Hepatocyte (in vitro differentiated cells): ENCODE measurements around the gene SLAMF9. TPM values are rescaled to one million over a fixed set of nuclear protein-coding genes. Genes with fewer than 3 reads are reported as not detected.
"Not testable (repeated sequence)": the region's sequence is repeated elsewhere in the genome, so short reads cannot be mapped to it uniquely, and the experiment has no call there.

ENCODE experiments used
- DNase-seq: peaks from one replicate; pipeline ENCODE4 v3.0.0-alpha.2; 2016; ENCODE audit warnings: low spot score
- H2AFZ ChIP-seq: fragments of 200-600 bp; sonication (generic); 2 replicates; pipeline ENCODE4 v1.6.0; 2016; ENCODE audit warnings: antibody characterized with exemption, mild to moderate bottlenecking
- H3K27ac ChIP-seq: fragments of 200-600 bp; sonication (generic); 2 replicates; pipeline ENCODE4 v1.5.1; 2016; ENCODE audit warnings: mild to moderate bottlenecking
- H3K27me3 ChIP-seq: fragments of 200-600 bp; sonication (generic); 2 replicates; pipeline ENCODE4 v1.6.1; 2016
- H3K36me3 ChIP-seq: fragments of 200-600 bp; sonication (generic); replicated peaks from 2 replicates; pipeline ENCODE4 v1.5.1; 2016; ENCODE audit warnings: low read depth; ENCODE audit not compliant: insufficient read depth
- H3K4me1 ChIP-seq: fragments of 200-600 bp; sonication (generic); 2 replicates; pipeline ENCODE4 v1.5.1; 2016; ENCODE audit warnings: mild to moderate bottlenecking, moderate library complexity; ENCODE audit not compliant: insufficient read depth
- H3K4me2 ChIP-seq: fragments of 200-600 bp; sonication (generic); 2 replicates; pipeline ENCODE4 v1.6.0; 2016
- H3K4me3 ChIP-seq: fragments of 200-600 bp; sonication (generic); 2 replicates; pipeline ENCODE4 v1.5.1; 2016; ENCODE audit warnings: mild to moderate bottlenecking
- H3K79me2 ChIP-seq: fragments of 200-600 bp; sonication (generic); 2 replicates; pipeline ENCODE4 v1.6.0; 2017; ENCODE audit warnings: mild to moderate bottlenecking
- H3K9me2 ChIP-seq: fragments of 200-600 bp; sonication (generic); replicated peaks from 2 replicates; pipeline ENCODE4 v1.6.0; 2017; ENCODE audit warnings: mild to moderate bottlenecking; ENCODE audit not compliant: insufficient read depth
- H3K9me3 ChIP-seq: fragments of 200-600 bp; sonication (generic); 2 replicates; pipeline ENCODE4 v1.5.1; 2016; ENCODE audit warnings: low read depth, mild to moderate bottlenecking
- H4K20me1 ChIP-seq: fragments of 200-600 bp; sonication (generic); 2 replicates; pipeline ENCODE4 v1.6.0; 2016; ENCODE audit warnings: mild to moderate bottlenecking; ENCODE audit not compliant: insufficient read depth, poor library complexity, severe bottlenecking
- CTCF ChIP-seq: fragments of 200-600 bp; sonication (generic); IDR thresholded peaks from 2 replicates; pipeline ENCODE4 v1.5.1; 2016; ENCODE audit warnings: antibody characterized with exemption, mild to moderate bottlenecking; ENCODE audit not compliant: poor library complexity
- EZH2 ChIP-seq: fragments of 200-600 bp; sonication (generic); IDR thresholded peaks from 2 replicates; pipeline ENCODE4 v1.6.1; 2016; ENCODE audit warnings: antibody characterized with exemption, mild to moderate bottlenecking, borderline replicate concordance
- EZH2phosphoT487 ChIP-seq: fragments of 200-600 bp; sonication (generic); IDR thresholded peaks from one replicate; pipeline ENCODE4 v1.6.1; 2018; ENCODE audit warnings: antibody characterized with exemption, mild to moderate bottlenecking, low read depth, moderate library complexity; ENCODE audit not compliant: unreplicated experiment, severe bottlenecking
- WGBS: methylation state at CpG from one replicate; pipeline ENCODE4 v1.1.6; 2016; ENCODE audit warnings: low lambda C conversion rate; ENCODE audit errors: missing lambda C conversion rate; 5-methylcytosine and 5-hydroxymethylcytosine counted together
- polyA plus RNA-seq: library from polyadenylated mRNA; unstranded; fragments of >200 nt; fragmentation: Nextera tagmentation; extraction: Ambion mirVana; gene quantifications from 2 replicates; pipeline ENCODE4 v1.2.1, GENCODE V29; 2016
- total RNA-seq: library from RNA; depleted of rRNA; stranded (reverse); fragments of >200 nt; gene quantifications from 2 replicates; pipeline ENCODE4 v1.2.3, GENCODE V29; 2014

SLAMF9 gene
- total and polyA plus RNA-seq, 2 experiments from 2014 or later: not detected

GRCh38 chr1:159908031-159908940, 45.8 kb downstream of the SLAMF9 start:
- Histone ChIP-seq H3K9me2 (no peaks in the 10 kb centered on the region), H4K20me1 (no peaks in the 10 kb centered on the region), H3K79me2 (no peaks in the 10 kb centered on the region), H3K4me3 (no peak overlapping the region), H3K4me2 (no peak overlapping the region), H3K9me3 (no peaks in the 10 kb centered on the region), H3K4me1 (peaks cover 31% of the 10 kb centered on the region), H2AFZ (no peak overlapping the region), H3K27me3 (no peaks in the 10 kb centered on the region), H3K36me3 (no peaks in the 10 kb centered on the region), H3K27ac (no peak overlapping the region)
- TF ChIP-seq EZH2 (no peak), EZH2phosphoT487 (no peak), CTCF (no peak)
- WGBS: 71% methylated on average over 8 of the region's 9 CpGs
- no peak for DNase-seq

GRCh38 chr1:159906960-159907359, 47.1 kb downstream of the SLAMF9 start:
- Histone ChIP-seq H3K4me2 (no peak overlapping the region), H4K20me1 (no peaks in the 10 kb centered on the region), H2AFZ (no peak overlapping the region), H3K36me3 (no peaks in the 10 kb centered on the region), H3K4me1 (peaks cover 29% of the 10 kb centered on the region), H3K27ac (no peak overlapping the region), H3K9me3 (no peaks in the 10 kb centered on the region), H3K79me2 (no peaks in the 10 kb centered on the region), H3K9me2 (no peaks in the 10 kb centered on the region), H3K4me3 (no peak overlapping the region), H3K27me3 (no peaks in the 10 kb centered on the region)
- no peak for DNase-seq
- TF ChIP-seq CTCF: no peak
- TF ChIP-seq EZH2phosphoT487: no peak
- no peak for TF ChIP-seq EZH2
- WGBS: 48% methylated on average over 1 of the region's 1 CpG

GRCh38 chr1:159904036-159904435, 50.0 kb downstream of the SLAMF9 start:
- not testable (repeated sequence) for H3K79me2 ChIP-seq, H2AFZ ChIP-seq, H3K4me2 ChIP-seq, H3K9me2 ChIP-seq, H3K4me3 ChIP-seq, H3K27ac ChIP-seq, DNase-seq, H3K36me3 ChIP-seq, H4K20me1 ChIP-seq, H3K9me3 ChIP-seq, H3K27me3 ChIP-seq
- WGBS: 65% methylated on average over 3 of the region's 3 CpGs
- peaks cover 18% of the 10 kb centered on the region for H3K4me1 ChIP-seq

GRCh38 chr1:159902541-159902940, 51.5 kb downstream of the SLAMF9 start:
- no peak for TF ChIP-seq EZH2phosphoT487
- no peak for TF ChIP-seq CTCF
- no peak for TF ChIP-seq EZH2
- Histone ChIP-seq H3K4me1 (peaks cover 9% of the 10 kb centered on the region), H2AFZ (no peak overlapping the region), H3K27ac (no peak overlapping the region), H3K27me3 (no peaks in the 10 kb centered on the region), H3K36me3 (no peaks in the 10 kb centered on the region), H3K4me3 (no peak overlapping the region), H3K79me2 (no peaks in the 10 kb centered on the region), H4K20me1 (no peaks in the 10 kb centered on the region), H3K4me2 (no peak overlapping the region), H3K9me3 (no peaks in the 10 kb centered on the region), H3K9me2 (no peaks in the 10 kb centered on the region)
- DNase-seq: no peak
- WGBS: 89% methylated on average over 3 of the region's 3 CpGs

Other genes starting within 250 kb of the SLAMF9 start
- gene CRP, start 239.6 kb downstream of the SLAMF9 start, total RNA-seq: not detected in 2 replicates
- gene CRP, start 239.6 kb downstream of the SLAMF9 start, polyA plus RNA-seq: not detected in 2 replicates
- gene DUSP23, start 173.3 kb downstream of the SLAMF9 start, total RNA-seq: 17.2 and 22.8 TPM in 2 replicates
- gene DUSP23, start 173.3 kb downstream of the SLAMF9 start, polyA plus RNA-seq: 39.5 and 44.6 TPM in 2 replicates
- not detected in 2 replicates for gene FCRL6, start 151.9 kb downstream of the SLAMF9 start, total RNA-seq
- not detected in 2 replicates for gene FCRL6, start 151.9 kb downstream of the SLAMF9 start, polyA plus RNA-seq
- gene SLAMF8, start 127.4 kb downstream of the SLAMF9 start, total RNA-seq: 0.52 and 0.57 TPM in 2 replicates
- gene SLAMF8, start 127.4 kb downstream of the SLAMF9 start, polyA plus RNA-seq: 0.47 and 0.74 TPM in 2 replicates
- 0.33 TPM in 1 of 2 replicates, not detected in the other for gene VSIG8, start 91.6 kb downstream of the SLAMF9 start, total RNA-seq
- 0.13 and 0.38 TPM in 2 replicates for gene VSIG8, start 91.6 kb downstream of the SLAMF9 start, polyA plus RNA-seq
- gene CFAP45, start 54.1 kb downstream of the SLAMF9 start, total RNA-seq: 0.43 TPM in 1 of 2 replicates, not detected in the other
- not detected in 2 replicates for gene CFAP45, start 54.1 kb downstream of the SLAMF9 start, polyA plus RNA-seq
- 122 and 124 TPM in 2 replicates for gene TAGLN2, start 28.7 kb downstream of the SLAMF9 start, total RNA-seq
- gene TAGLN2, start 28.7 kb downstream of the SLAMF9 start, polyA plus RNA-seq: 284 and 292 TPM in 2 replicates
- gene IGSF9, start 8.6 kb downstream of the SLAMF9 start, total RNA-seq: 5.3 and 8.2 TPM in 2 replicates
- gene IGSF9, start 8.6 kb downstream of the SLAMF9 start, polyA plus RNA-seq: 22.5 and 25.4 TPM in 2 replicates
- 9.0 and 10.5 TPM in 2 replicates for gene PIGM, start 77.8 kb upstream of the SLAMF9 start, total RNA-seq
- gene PIGM, start 77.8 kb upstream of the SLAMF9 start, polyA plus RNA-seq: 5.9 and 6.3 TPM in 2 replicates
- gene KCNJ10, start 115.9 kb upstream of the SLAMF9 start, total RNA-seq: not detected in 2 replicates
- not detected in 2 replicates for gene KCNJ10, start 115.9 kb upstream of the SLAMF9 start, polyA plus RNA-seq
- gene KCNJ9, start 127.3 kb upstream of the SLAMF9 start, total RNA-seq: not detected in 2 replicates
- gene KCNJ9, start 127.3 kb upstream of the SLAMF9 start, polyA plus RNA-seq: not detected in 2 replicates
- gene IGSF8, start 144.4 kb upstream of the SLAMF9 start, total RNA-seq: 26.0 and 36.8 TPM in 2 replicates
- 39.3 and 54.1 TPM in 2 replicates for gene IGSF8, start 144.4 kb upstream of the SLAMF9 start, polyA plus RNA-seq
- 2.9 and 4.7 TPM in 2 replicates for gene ATP1A2, start 161.5 kb upstream of the SLAMF9 start, total RNA-seq
- 0.80 and 1.5 TPM in 2 replicates for gene ATP1A2, start 161.5 kb upstream of the SLAMF9 start, polyA plus RNA-seq
- gene ATP1A4, start 197.4 kb upstream of the SLAMF9 start, total RNA-seq: 0.68 and 4.4 TPM in 2 replicates
- 0.45 and 2.2 TPM in 2 replicates for gene ATP1A4, start 197.4 kb upstream of the SLAMF9 start, polyA plus RNA-seq
- gene CASQ1, start 236.3 kb upstream of the SLAMF9 start, total RNA-seq: 0.72 TPM in 1 of 2 replicates, not detected in the other
- gene CASQ1, start 236.3 kb upstream of the SLAMF9 start, polyA plus RNA-seq: 0.51 and 0.57 TPM in 2 replicates